Gastroesophageal sphincter (tissue), 3 donors: ENCODE data around the gene LPCAT4.

Source experiments
- CTCF ChIP-seq, 4 experiments: fragments of 200-600 bp in 2 of 4; fragments of 450-650 bp in 2 of 4; sonication (generic) in 1 of 4; IDR thresholded peaks; one replicate each; pipeline ENCODE4 v1.5.1; 2017 to 2019; ENCODE audit warnings: antibody characterized with exemption in 4 of 4, mild to moderate bottlenecking in 2 of 4, moderate library complexity in 2 of 4
- POLR2A ChIP-seq, 2 donors: fragments of 450-650 bp; IDR thresholded peaks; one replicate each; pipeline ENCODE4 v1.6.1; 2017; ENCODE audit warnings: antibody characterized with exemption in 2 of 2, mild to moderate bottlenecking in 2 of 2, moderate library complexity in 1 of 2

- TF ChIP-seq CTCF (IDR thresholded peaks at IDR 0.05) (no peak), POLR2A (IDR thresholded peaks at IDR 0.05) (no peak)
These were observed 18.9 kb downstream of the LPCAT4 start for GRCh38 chr15:34347951-34348638.
